ENCODE data around the gene DRGX.

GRCh38 chr10:49373361-49373760 is 22.5 kb downstream of the DRGX start:
- TF ChIP-seq EZH2phosphoT487 (IDR thresholded peaks at IDR 0.05; ENCODE audit: insufficient read depth, low read depth) (no peak), EZH2 (IDR thresholded peaks at IDR 0.05; ENCODE audit: insufficient read depth, poor library complexity, severe bottlenecking) (no peak)

All from GM23248 (cell line).